AG09309 (cell line): ENCODE measurements around the gene ITPR2.

Experiments
- DNase-seq: peaks from one replicate; pipeline ENCODE4 v3.0.0-alpha.2; 2010; ENCODE audit warnings: low read depth
- H3K4me3 ChIP-seq: 2 replicates; pipeline ENCODE4 v1.5.1; 2011; ENCODE audit warnings: mild to moderate bottlenecking, low read depth, low read length, moderate library complexity; ENCODE audit not compliant: control insufficient read depth
- CTCF ChIP-seq: IDR thresholded peaks from 2 replicates; pipeline ENCODE4 v1.5.1; 2011; ENCODE audit warnings: mild to moderate bottlenecking, low read depth, low read length, inconsistent platforms; ENCODE audit not compliant: insufficient read depth, control insufficient read depth; ENCODE audit errors: missing control alignments

The ITPR2 gene

DNA sequence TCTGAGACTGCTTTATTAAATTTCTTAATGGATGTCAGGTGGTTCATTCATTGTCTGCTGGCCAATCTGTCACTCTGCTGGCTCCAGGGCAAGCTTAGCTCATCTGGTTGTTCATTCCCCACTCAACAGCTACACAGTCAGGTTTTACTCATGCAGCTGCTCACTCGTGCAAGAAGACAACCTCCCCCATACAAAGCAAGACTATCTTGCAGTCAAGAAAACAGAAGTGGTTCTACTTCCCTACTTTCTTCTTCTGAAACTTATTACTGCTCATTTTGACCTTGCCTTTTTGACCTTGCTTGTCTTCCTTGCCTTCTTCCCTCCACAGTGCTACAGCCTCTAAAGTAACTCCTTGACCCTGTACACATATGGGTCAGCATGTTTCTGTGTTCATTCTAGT lies 359.7 kb downstream of the ITPR2 start:
- DNase-seq: peak; percentile 4
- no peak overlapping the region for H3K4me3 ChIP-seq
- TF ChIP-seq CTCF: no peak

DNA sequence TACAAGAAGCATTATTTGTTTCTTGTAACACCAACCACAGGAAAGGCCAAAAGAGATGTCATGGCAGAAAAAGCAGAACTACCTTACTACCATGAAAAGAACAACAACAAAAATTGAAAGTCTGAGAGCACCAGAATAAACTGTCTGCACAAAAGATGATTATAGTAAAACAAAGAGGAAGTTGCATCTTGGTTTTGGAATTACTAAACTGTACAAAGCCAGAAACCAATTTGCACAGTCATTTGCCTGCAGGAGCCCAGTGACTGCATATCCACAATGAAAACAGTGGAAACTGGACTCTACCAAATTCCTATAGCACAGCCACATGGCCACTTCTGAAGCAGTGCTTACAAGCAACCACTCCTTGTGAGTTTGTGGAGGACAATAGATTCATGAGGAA lies 361.4 kb downstream of the ITPR2 start:
- DNase-seq: peak; percentile 21
- TF ChIP-seq CTCF: peak; percentile 29
- H3K4me3 ChIP-seq: no peak overlapping the region

DNA sequence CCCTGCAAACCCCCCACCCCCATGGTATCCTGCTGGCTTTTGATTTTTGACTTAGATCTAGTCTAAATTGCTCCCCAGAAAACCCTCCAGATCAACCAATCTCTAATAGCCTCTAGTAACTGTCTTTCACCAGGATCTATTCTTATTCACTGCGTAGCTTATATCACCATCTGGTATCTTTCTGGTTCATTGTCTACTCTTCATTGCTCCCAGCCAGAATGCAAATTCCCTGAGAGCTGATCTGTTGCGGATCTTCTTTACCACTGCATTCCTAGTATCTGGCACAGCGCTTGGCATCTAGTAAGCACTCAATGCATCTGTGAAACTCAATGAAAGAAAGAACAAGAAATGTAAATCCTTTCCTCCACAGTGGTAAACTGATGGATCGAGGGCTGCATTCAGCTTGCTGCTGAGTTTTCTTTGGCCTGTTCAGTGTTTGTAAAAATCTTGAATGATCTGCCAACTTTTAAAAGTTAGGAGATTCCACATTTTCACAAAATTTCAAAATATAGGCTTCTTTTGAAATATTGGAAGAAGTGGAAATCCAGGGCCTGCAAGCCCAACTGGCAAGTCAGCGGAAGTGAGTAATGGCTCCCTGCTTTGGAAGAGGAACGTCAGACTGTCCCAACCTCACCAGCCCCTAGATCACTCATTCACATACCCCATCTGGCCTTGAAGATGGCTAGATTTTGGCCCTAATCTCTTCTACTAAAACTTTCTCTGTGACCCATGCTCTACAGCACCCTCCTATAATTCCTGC lies 363.4 kb downstream of the ITPR2 start:
- no peak overlapping the region for H3K4me3 ChIP-seq
- DNase-seq: no peak
- no peak for TF ChIP-seq CTCF

GRCh38 chr12:26467351-26467750 lies 365.6 kb downstream of the ITPR2 start:
- no peak for DNase-seq
- H3K4me3 ChIP-seq: no peak overlapping the region
- no peak for TF ChIP-seq CTCF

GRCh38 chr12:26466726-26467125 lies 366.3 kb downstream of the ITPR2 start:
- no peak for TF ChIP-seq CTCF
- no peak for DNase-seq
- H3K4me3 ChIP-seq: no peak overlapping the region

DNA sequence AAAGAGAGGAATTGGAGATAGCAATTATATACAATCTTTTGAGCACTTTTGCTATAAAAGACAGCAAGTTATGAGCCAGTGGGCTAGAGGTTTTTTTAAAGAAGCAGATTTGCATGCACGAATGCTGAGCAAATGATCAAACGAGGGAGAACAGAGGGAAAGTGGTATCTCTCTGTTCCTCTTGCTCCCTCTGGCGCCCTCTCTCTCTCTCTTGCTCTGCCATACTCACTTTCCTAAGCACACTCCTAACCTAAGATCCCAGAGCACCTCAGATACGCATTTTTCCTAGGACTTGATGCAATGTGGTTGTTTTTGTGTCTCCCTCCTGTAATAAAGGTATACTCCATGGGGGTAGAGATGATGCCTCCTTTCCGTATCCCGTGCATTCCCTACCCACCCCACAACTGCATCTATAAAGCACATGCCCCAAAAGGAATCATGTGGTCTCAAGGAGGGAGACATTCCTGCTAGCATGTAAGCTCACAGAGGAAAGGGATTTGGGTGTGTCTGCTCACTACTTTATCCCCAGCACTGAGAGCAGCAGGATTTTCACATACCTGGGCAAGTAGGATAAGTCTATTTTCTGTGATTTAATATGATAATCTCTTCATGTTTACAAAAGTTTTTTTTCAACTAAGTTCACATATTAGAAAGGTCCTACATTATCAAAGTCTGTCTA lies 367.4 kb downstream of the ITPR2 start:
- DNase-seq: no peak
- H3K4me3 ChIP-seq: no peak overlapping the region
- peak; percentile 13 for TF ChIP-seq CTCF
